IPS-NIHi7 (cell line): Measurements from ENCODE around the gene SWAP70.
"Not testable (repeated sequence)": the region's sequence is repeated elsewhere in the genome, so short reads cannot be mapped to it uniquely, and the experiment has no call there.

Experiments used
- DNase-seq: peaks from one replicate; pipeline ENCODE4 v3.0.0; 2012; ENCODE audit warnings: mixed read lengths; ENCODE audit errors: extremely low spot score

SWAP70 gene

GRCh38 chr11:9692691-9693090 is 28.8 kb downstream of the SWAP70 start:
- DNase-seq: no peak

GRCh38 chr11:9693801-9694553 is 30.1 kb downstream of the SWAP70 start:
- no peak for DNase-seq

GRCh38 chr11:9695228-9695627 is 31.4 kb downstream of the SWAP70 start:
- DNase-seq: not testable (repeated sequence)

- DNase-seq: no peak
Measured at GRCh38 chr11:9697766-9698165, 33.9 kb downstream of the SWAP70 start.

GRCh38 chr11:9700105-9700801 is 36.4 kb downstream of the SWAP70 start:
- DNase-seq: no peak

GRCh38 chr11:9701799-9702198 is 37.9 kb downstream of the SWAP70 start:
- DNase-seq: no peak

GRCh38 chr11:9703280-9703679 is 39.4 kb downstream of the SWAP70 start:
- no peak for DNase-seq

- no peak for DNase-seq
Measured at GRCh38 chr11:9704037-9704436, 40.2 kb downstream of the SWAP70 start.

GRCh38 chr11:9704620-9705019 is 40.7 kb downstream of the SWAP70 start:
- no peak for DNase-seq

GRCh38 chr11:9705361-9705760 is 41.5 kb downstream of the SWAP70 start:
- DNase-seq: not testable (repeated sequence)

GRCh38 chr11:9708544-9708943 is 44.7 kb downstream of the SWAP70 start:
- DNase-seq: no peak

GRCh38 chr11:9710223-9710622 is 46.3 kb downstream of the SWAP70 start:
- DNase-seq: no peak

GRCh38 chr11:9710852-9711251 is 47.0 kb downstream of the SWAP70 start:
- DNase-seq: no peak

- no peak for DNase-seq
Measured at GRCh38 chr11:9711454-9712307, 47.8 kb downstream of the SWAP70 start.

GRCh38 chr11:9714272-9714940 is 50.5 kb downstream of the SWAP70 start:
- DNase-seq: no peak

- DNase-seq: no peak
Measured at GRCh38 chr11:9716275-9717039, 52.6 kb downstream of the SWAP70 start.

GRCh38 chr11:9717040-9717357 is 53.1 kb downstream of the SWAP70 start:
- DNase-seq: no peak

- no peak for DNase-seq
Measured at GRCh38 chr11:9717719-9718118, 53.8 kb downstream of the SWAP70 start.

- DNase-seq: no peak
Measured at GRCh38 chr11:9718147-9718546, 54.3 kb downstream of the SWAP70 start.

- DNase-seq: no peak
Measured at GRCh38 chr11:9719566-9720289, 55.9 kb downstream of the SWAP70 start.

GRCh38 chr11:9720290-9720630 is 56.4 kb downstream of the SWAP70 start:
- no peak for DNase-seq
